ENCODE results near the gene TNRC6B.

DNA sequence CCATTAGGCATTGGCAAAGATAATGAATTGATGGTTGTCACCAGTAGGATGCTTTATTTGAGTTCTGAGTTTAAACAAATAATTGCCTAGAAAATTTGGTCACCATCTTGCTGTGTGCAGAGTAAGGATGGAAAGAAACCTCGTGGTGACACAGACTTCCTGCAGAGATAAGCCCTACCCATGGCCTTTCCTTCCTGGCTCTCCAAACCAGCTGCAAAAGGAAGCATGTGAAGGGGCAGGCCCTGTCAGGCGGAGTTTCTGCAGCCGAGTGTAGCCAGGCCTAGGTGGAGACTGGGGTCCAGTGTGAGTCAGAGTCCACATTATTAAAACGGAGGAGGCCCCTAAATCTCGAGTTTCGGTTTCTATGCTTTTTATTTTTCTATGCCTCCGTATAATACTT is 85.5 kb downstream of the TNRC6B start:
- no peak for TF ChIP-seq POLR2AphosphoS5 (IDR thresholded peaks at IDR 0.05)
- TF ChIP-seq EZH2 (IDR thresholded peaks at IDR 0.05; ENCODE audit: borderline replicate concordance, insufficient read depth, low read length, poor library complexity, severe bottlenecking), result no peak
- no peak for TF ChIP-seq CTCF (IDR thresholded peaks at IDR 0.05; ENCODE audit: poor library complexity, severe bottlenecking)
- TF ChIP-seq MXI1 (conservative IDR thresholded peaks at IDR 0.05; ENCODE audit: poor library complexity, severe bottlenecking), result no peak
- no peak for TF ChIP-seq RAD21 (conservative IDR thresholded peaks at IDR 0.05)
- TF ChIP-seq SMC3 (conservative IDR thresholded peaks at IDR 0.05; ENCODE audit: poor library complexity), result no peak
- TF ChIP-seq REST (IDR thresholded peaks at IDR 0.05; ENCODE audit: borderline replicate concordance), result no peak
- no peak for TF ChIP-seq EP300 (conservative IDR thresholded peaks at IDR 0.05; ENCODE audit: poor library complexity, severe bottlenecking)
- no peak for TF ChIP-seq TAF1 (IDR thresholded peaks at IDR 0.05; ENCODE audit: low read depth)

Data from neural cell (in vitro differentiated cells).